Cerebellar cortex (tissue), 1 donor: ENCODE results near the gene CARMIL1.
"Not testable (repeated sequence)": the region's sequence is repeated elsewhere in the genome, so short reads cannot be mapped to it uniquely, and the experiment has no call there.

ENCODE experiments used
- DNase-seq: peaks from one replicate; pipeline ENCODE4 v3.0.0-alpha.2; 2015; ENCODE audit warnings: low spot score

Gene CARMIL1

GRCh38 chr6:25370178-25371036 lies 91.2 kb downstream of the CARMIL1 start:
- DNase-seq: no peak

DNA sequence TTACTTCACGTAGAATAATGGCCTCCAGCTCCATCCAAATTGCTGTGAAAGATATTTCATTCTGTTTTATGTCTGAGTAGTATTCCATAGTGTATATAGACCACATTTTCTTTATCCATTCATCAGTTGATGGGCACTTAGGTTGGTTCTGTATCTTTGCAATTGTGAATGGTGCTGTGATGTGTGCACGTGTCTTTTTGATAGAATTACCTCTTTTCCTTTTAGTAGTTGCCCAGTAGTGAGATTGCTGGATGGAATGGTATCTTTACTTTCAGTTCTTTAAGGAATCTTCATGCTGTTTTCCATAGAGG lies 91.8 kb downstream of the CARMIL1 start:
- DNase-seq: no peak

DNA sequence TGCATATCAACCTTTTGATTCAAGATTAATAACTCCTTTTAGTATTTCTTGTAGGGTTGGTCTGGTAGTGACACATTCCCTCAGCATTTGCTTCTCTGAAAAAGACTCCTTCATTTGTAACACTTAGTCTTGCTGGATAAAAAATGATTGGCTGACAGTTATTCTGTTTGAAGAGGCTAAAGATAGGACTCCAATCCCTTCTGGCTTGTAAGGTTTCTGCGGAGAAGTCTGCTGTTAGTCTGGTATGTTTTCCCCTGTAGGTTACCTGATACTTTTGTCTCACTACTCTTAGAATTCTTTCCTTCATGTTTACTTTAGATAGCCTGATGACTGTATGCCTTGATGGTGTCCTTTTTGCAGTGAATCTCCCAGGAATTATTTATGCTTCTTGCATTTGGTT lies 96.0 kb downstream of the CARMIL1 start:
- DNase-seq: no peak

DNA sequence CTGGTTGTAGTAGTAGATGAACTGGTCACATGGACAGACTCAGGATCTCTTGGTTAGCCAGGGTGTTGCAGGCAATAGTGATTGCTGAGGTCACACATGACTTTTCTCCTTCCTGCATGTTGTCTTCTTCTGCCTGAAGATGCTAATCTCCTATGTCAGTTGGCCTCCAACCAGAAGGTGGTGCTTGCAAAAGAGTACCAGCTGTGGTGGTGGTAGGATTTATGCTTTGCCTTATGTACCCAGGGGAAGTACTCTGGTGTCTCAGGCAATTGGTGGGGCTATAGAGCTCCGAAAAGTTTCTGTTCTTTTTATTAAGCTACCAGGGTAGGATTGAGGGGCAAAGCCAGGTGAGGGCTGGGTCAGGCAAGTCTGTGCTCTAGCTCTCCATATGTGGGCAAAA lies 98.5 kb downstream of the CARMIL1 start:
- DNase-seq: no peak

DNA sequence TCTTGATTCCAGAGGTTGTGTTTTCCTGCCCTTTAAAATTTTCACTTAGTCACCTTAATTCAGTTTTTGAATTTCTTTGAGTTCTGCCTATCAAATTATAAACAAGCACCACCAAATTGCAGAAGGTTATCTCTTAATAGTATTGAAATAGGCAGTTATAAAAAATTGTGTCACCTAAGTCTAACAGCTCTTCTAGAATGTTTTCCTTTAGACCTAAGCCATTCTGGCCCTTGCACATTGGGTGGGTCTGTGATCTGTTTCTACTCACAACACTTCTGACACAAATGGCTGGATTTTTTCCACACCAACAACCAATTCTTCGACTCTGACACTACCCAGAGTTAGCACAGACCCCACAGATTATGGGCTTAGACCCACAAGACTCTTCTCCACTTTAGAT lies 101.9 kb downstream of the CARMIL1 start:
- DNase-seq: no peak

GRCh38 chr6:25382476-25382875 lies 103.3 kb downstream of the CARMIL1 start:
- not testable (repeated sequence) for DNase-seq

- no peak for DNase-seq
These were observed 105.1 kb downstream of the CARMIL1 start for GRCh38 chr6:25384234-25384633.

- no peak for DNase-seq
These were observed 105.8 kb downstream of the CARMIL1 start for GRCh38 chr6:25384967-25385366.

GRCh38 chr6:25387483-25387882 lies 108.3 kb downstream of the CARMIL1 start:
- DNase-seq: no peak

DNA sequence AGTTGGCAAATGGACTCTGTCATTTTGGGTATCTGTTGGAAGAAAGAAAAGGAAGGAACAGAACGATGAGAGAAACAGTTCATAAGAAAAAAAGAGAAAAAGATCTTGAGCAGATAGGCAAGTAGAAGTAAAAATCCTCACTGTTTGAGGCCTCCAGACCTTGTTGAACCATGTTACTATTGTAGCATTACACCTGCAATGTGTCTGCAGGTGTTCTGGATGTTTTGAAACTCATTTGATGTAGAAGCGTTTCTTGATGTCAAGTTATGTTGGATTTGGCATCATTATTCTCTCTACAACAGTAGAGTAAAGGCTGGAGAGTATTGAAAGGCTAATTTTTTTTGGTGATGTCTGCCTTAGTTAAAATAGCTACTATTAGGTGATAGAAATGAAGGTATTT lies 108.7 kb downstream of the CARMIL1 start:
- no peak for DNase-seq

GRCh38 chr6:25388776-25389175 lies 109.6 kb downstream of the CARMIL1 start:
- no peak for DNase-seq

- no peak for DNase-seq
These were observed 110.3 kb downstream of the CARMIL1 start for GRCh38 chr6:25389471-25389870.

DNA sequence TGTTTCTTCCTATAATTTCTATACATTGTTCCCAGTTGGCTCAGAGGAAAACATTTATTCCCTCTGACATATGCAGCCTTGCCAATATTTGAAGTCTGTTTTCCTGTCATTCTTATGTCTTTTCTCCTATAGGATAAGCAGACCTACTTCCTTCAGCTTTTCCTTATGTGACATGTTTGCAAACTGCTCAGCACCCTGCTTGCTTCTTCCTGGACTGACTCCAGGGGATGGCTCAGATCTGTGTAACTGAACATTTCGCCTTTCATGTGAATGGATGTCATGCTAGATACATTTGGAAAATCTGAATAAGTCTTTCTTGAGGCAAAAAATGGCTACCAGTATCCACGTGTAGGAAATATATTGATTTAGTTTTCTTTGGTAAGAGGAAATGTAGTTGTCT lies 113.2 kb downstream of the CARMIL1 start:
- DNase-seq: no peak

- DNase-seq: no peak
These were observed 116.6 kb downstream of the CARMIL1 start for GRCh38 chr6:25395731-25396130.

DNA sequence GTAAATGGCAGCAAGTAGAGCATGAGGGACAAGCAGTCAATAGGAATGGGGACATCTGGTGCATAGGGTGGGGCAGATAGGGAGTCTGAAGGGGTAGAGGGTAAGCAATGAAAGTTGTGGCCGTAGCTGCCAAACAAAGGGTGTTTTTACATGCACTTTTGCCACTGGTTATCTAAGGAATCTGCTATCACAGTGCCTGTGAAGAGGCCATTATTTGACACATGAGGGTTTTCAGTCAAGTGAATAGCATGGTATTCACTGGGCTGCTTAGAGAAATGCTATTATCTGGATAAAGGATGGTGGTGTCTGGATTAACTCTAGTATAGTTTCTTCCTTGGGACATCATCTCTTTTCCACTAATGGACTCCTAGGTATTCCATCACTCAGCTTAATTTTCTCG lies 118.2 kb downstream of the CARMIL1 start:
- DNase-seq: no peak

DNA sequence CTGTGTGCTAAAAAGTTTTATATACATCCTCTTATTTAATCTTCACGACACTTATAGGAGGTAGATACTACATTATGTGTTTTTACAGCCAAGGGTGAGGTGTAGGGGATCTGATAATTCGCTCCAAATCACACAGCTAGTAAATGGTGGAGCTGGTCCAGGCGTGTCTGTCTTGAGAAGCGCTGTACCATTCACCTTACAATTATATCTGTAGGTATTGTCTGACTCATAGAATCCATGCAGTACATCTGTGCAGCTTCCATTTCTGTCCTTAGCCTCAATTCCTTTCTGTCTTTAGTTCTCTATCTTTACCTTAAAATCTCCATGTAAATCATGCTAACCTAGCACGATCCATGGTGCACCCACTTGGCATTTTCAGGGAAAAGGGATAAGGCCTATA lies 120.7 kb downstream of the CARMIL1 start:
- no peak for DNase-seq

GRCh38 chr6:25401711-25402110 lies 122.5 kb downstream of the CARMIL1 start:
- no peak for DNase-seq

DNA sequence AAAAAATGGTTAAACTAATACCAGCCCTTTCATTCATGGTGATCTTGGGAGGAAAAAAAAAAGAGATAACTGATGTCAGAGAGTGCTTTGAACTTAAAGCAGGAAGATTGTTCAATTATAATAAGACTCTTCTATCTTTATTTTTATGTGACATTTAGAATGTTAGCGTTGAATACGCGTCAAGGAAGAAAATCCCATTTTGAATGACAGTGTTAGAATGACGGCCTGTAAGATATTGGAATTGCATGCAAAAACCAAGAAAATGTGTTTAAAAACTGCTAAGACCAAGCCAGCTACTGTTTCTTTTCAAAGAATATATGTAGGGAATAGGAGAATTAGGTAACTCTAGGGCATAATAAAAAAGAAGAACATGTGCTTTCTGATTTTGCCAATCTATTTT lies 123.0 kb downstream of the CARMIL1 start:
- no peak for DNase-seq

DNA sequence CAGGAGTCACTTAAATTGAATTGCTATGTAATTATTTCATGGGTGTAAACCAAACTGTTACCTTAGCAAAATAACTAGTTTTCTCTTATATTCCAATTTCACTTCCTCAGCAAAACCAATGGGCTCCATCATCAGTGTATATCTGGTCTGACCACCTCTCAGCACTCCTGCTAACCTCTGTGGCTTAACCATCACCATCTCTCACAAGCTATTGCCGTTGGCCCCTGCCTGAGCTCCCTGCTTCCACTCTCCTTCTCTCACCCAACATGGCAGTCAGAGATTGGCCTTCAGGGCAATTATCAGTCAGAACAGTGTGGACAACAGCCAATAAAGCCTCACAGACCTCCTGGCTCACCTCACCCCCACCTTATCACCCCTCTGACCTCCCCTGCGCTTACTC lies 124.0 kb downstream of the CARMIL1 start:
- DNase-seq: no peak

DNA sequence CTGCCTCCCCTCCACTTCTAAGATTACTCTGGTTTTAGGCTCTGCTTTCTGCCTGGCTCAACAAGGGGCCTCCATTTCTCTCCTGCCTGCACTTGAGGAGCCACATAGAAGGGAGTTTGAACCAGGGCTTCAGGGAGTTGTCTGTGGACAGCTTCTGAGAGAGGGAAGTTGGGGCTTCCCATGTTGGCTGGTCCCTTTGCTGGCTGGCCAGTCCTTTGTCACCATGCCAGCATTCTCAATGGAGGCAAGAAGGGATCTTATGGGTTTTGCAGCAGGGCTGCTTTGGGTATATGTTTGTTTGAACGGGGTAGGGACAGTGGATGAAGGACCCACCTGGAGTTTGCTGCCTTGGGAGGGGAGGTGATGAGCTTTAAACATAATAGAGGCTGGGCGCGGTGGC lies 124.9 kb downstream of the CARMIL1 start:
- no peak for DNase-seq

DNA sequence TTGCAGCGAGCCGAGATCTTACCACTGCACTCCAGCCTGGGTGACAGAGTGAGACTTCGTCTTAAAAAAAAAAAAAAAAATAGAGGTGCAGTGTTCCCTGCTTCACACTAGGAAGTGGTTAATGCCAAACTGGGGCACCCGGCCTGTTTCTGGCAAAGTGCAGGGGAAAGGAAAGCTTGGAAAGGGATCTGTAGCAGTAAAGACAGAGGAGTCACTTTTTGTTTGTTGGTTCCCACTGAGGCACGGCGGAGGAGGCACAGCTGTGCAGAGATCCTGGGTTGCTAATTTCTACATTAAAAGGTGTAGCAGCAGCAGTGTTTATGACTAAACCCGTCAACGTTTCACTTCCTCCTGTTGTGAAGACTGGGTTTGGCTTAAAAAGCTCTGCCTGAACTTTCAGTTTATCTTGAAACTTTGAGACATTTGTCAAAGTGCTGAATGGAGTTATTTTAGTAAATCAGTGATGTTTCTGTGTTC lies 125.6 kb downstream of the CARMIL1 start:
- no peak for DNase-seq

GRCh38 chr6:25405442-25405841 lies 126.3 kb downstream of the CARMIL1 start:
- no peak for DNase-seq

DNA sequence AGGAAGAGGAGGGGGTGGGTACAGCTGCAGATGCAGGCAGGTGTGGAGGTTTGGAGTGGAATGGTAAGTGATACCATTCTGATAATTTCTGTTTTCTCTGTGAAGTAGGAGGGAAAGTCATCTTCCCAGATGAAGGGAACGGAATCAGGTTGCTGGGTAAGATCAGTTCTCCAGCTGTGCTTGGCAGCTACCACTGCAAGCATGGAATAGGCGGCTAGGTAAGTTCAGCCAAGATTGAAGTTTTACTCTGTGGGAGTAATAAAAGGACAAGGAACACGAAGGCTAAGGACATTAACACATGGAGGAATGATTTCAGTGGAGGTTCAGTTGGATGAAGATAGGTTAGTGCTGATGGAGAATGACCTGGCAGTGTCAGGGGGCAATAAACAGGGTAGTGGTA lies 128.3 kb downstream of the CARMIL1 start:
- DNase-seq: no peak

DNA sequence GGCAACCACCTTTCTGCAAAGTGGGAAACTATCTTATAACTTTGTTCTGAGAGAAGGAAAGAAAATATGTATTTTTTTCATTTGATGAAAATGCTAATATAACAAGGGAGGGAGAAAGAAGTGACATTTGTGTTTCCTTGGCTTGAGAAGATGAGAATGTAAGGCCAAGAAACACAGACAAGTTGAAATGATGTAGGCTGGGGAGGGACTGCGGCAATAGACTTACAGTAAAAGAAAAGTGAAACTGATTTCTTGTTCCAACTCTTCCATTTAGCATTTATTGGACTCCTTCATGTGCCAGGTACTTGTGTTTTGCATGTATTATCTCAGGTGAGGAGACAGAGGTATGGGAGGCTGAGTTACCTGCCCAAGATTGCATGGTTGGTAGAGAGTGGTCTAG lies 130.9 kb downstream of the CARMIL1 start:
- DNase-seq: no peak
